ENCODE data around the gene FANK1.
A peak's percentile ranks its signal among the peaks of the same experiment; 100 is the strongest.
"Not testable (repeated sequence)": the region's sequence is repeated elsewhere in the genome, so short reads cannot be mapped to it uniquely, and the experiment has no call there.

Gene FANK1

DNA sequence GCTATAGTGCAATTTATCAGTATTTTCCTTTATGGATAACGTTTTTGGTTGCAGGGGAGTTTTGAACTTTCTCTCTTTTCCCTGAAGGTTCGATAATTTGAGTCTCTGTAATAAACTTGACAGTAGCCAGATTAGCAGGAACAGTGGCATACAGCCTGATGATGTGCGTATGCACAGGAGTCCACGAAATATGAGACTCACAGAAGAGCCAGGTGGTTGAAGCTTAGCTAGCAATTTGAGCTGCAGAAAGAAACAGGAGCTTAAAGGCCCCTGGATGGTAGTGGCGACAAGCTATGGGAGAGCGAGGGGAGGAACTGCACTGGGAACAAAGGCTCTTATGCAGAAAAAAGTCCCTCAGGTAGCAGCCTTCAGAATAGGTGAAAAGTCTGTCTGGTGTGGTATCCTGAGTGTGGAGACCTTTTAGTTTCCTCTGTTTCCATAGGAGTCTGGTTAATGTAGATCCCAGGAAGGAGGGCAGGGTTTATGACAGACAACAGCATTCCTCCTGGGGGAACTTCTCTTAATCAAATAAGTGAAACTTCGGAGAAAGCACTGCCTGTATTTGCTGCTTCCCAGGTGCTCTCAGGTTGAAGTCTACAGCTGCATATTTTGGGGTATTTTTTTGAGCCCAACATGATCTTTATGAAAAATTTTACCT lies 32.7 kb downstream of the FANK1 start:
- DNase-seq (ENCODE audit: low spot score): no peak

DNA sequence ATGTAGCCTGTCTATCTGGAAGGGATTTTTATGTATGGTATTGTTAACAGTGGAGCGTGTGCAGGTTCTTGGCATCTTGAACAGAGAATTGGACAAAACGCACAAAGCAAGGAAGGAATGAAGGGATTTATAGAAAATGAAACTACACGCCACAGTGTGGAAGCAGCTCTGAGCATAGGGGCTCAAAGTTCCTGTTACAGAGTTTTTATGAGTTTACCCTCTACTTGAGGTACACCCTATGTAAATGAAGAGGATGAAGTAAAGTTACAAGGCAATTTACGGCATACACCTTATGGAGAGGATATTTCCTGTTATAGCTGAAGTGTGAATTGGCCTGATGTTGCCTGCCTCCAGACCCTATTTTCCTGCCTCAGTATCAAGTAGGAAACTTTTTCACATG lies 33.3 kb downstream of the FANK1 start:
- no peak for DNase-seq (ENCODE audit: low spot score)

DNA sequence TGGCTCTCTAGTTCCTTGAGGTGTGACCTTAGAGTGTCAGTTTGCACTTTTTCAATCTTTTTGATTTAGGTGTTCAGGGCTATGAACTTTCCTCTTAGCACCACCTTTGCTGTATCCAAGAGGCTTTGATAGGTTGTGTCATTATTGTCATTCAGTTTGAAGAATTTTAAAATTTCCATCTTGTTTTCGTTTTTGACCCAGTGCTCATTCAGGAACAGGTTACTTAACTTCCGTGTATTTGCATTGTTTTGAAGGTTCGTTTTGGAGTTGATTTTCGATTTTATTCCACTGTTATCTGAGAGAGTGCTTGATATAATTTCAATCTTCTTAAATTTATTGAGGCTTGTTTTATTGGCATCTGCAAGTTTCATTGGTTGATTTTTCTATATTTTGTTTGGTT lies 37.3 kb downstream of the FANK1 start:
- no peak for DNase-seq (ENCODE audit: low spot score)

GRCh38 chr10:125936331-125936730 lies 40.0 kb downstream of the FANK1 start:
- no peak for DNase-seq (ENCODE audit: low spot score)

GRCh38 chr10:125940515-125940914 lies 44.2 kb downstream of the FANK1 start:
- DNase-seq (ENCODE audit: low spot score): no peak

- DNase-seq (ENCODE audit: low spot score): no peak
Observed at GRCh38 chr10:125951290-125951689, 54.9 kb downstream of the FANK1 start.

GRCh38 chr10:125953778-125954385 lies 57.5 kb downstream of the FANK1 start:
- DNase-seq (ENCODE audit: low spot score): no peak

DNA sequence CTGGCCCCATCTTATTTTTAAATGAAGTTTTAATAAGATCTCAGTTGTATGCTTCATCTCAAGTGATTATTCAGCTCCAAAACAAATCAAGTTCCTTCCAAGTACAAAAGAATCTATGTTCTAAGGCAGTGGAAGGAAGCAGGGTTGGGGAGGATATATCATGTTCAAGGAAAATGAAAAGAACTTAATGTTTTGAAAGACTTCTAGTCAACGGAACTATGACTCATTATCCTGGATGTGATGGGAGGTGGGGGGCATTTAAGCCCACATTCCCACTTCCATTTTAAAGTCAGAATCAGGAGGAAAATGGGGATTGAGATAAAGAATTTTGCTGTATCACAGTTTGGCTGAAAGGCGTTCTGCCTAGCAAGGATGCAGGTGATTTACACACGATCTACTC lies 59.4 kb downstream of the FANK1 start:
- DNase-seq (ENCODE audit: low spot score): no peak

GRCh38 chr10:125961743-125962142 lies 65.4 kb downstream of the FANK1 start:
- DNase-seq (ENCODE audit: low spot score): no peak

GRCh38 chr10:125962200-125962599 lies 65.8 kb downstream of the FANK1 start:
- DNase-seq (ENCODE audit: low spot score): no peak

DNA sequence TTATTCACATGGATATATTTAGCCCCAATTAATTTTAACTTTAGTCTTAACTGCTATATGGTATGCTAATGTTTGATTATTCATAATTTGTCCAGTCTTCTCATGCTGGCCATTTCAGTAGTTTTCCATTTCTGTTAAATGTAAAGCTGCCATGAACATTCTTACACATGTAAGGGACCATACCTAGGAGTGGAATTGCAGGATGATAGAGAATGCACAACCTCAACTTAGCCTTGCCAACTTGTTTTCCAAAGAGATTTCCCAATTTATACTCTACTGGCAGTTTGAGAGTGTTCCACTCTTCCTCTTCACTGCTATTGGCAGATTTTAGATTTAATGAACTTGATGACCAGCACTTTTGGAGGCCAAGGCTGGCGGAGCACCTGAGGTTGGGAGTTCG lies 68.2 kb downstream of the FANK1 start:
- no peak for DNase-seq (ENCODE audit: low spot score)

- DNase-seq (ENCODE audit: low spot score): no peak
Observed at GRCh38 chr10:125967533-125967932, 71.2 kb downstream of the FANK1 start.

DNA sequence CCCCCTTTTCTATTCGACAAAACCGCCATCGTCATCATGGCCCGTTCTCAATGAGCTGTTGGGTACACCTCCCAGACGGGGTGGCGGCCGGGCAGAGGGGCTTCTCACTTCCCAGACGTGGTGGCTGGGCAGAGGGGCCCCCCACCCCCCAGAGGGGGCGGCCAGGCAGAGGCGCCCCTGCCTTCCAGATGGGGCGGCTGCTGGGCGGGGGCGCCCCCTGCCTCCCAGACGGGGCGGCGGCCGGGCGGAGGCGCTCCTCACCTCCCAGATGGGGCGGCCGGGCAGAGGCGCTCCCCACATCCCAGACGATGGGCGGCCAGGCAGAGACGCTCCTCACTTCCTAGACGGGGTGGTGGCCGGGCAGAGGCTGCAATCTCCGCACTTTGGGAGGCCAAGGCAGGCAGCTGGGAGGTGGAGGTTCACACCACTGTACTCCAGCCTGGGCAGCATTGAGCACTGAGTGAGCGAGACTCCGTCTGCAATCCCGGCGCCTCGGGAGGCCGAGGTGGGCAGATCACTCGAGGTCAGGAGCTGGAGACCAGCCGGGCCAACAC lies 73.8 kb downstream of the FANK1 start:
- not testable (repeated sequence) for DNase-seq (ENCODE audit: low spot score)

DNA sequence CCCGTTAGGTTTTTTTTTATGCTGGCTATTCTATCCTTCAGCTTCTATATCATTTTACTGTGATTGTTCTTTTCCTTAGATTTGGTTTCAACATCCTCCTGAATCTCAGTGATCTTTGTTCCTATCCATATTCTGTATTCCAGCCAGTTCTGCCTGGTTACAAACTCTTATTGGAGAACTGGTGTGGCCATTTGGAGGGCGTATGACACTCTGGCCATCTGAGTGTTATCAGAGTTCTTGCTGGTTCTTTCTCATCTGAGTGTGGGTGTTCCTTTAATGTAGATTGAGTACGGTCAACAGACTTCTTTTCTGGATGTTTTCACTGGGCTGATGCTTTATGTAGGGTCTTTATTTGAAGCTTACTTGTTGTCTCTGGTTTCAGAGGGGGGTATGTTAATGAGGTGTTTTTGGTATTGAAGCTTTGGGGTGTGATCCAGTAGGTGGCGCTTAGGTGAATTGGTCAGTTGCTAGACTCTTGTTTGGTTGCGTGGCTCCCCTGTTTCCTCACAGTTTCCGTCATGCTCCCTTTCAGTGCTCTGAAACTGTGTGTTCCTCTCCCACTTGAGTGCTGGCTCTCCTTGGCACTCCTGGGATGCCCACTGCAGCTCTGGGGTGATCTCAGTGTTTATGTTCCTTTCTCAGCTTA lies 80.7 kb downstream of the FANK1 start:
- no peak for DNase-seq (ENCODE audit: low spot score)

DNA sequence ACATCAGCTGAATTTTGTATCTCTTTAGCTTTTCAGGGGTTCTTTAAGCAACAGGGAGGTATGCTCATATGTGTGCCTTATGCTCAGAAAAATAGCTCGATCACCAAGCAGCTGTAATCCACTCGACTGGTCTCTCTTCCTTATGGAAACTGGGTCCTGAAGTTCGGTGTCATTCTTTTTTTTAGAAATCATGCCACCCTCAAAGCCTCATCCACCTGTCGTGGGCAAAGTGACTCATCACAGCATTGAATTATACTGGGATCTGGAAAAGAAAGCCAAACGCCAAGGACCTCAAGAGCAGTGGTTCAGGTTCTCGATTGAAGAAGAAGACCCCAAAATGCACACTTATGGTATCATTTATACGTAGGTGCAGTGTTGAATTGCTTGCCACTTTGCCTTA lies 83.6 kb downstream of the FANK1 start:
- peak; percentile 19 for DNase-seq (ENCODE audit: low spot score)

GRCh38 chr10:125980521-125981035 lies 84.2 kb downstream of the FANK1 start:
- peak; percentile 16 for DNase-seq (ENCODE audit: low spot score)

DNA sequence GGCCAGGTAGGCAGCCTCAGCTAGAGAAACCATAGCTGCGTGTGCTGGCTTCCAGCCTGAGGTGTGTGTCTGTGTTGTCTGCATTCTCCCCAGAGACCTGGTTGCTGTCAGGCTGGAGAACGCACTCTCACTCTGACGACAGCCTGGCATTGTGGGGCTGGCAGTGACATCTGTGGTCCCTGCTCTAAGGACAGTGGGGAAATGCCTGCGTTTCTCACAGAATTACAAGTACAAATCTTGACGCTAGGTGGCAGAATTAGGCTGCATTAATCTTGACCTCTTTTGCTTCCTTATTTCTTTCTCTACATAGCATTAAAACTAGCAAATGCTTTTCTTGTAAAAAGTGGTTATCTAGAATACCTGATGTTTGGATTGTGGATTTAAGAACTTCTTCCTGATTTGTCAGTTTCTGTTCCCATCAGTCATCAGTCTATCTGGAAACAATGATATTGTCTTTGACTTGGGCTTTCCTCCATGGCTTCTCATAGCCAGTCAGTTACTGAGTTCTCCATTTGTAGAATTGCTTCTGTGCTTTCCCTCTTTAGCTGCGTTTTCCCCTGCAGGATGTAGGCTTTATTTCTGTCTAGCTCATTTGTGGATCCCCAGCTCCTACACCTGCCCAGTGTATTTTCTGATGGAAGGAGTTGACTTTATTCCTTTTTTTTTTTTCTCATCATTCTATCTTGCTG lies 86.0 kb downstream of the FANK1 start:
- DNase-seq (ENCODE audit: low spot score): peak; percentile 79

DNA sequence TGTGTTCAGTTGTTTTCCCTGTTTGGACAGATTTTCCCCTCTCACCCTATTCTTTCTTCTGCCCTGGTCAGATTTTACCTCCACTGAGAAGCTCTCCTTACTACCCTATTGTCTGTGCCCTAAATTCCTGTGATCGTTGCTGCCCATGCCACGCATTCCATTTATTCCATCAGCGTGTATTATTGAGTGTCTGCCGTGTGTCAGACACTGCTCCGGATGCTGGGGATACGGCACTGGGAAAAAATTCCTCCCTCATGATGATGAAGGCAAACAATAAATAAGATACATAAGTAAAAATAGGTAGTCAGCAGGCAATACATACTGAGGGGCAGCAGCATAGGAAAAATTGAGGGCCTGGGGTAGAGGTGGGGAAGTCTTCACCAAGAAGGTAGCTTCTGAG lies 86.8 kb downstream of the FANK1 start:
- peak; percentile 60 for DNase-seq (ENCODE audit: low spot score)

DNA sequence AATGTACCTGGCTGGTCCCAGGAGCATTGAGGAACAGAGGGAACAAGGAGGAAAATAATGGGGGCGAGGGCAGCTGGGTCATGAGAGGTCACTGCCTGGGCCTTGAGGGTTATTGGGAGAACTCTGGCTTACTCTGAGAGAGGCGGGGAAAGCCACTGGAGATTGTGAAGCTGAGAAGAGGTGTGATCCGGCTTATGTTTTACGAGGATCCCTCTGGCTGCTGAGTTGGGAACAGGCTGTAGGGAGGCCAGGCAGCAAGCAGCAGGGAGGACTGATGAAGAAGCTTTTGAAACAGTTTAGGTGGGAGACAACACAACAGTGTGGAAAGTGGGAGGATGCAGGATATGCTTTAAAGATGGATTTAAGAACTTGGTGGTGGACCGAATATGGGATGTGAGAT lies 87.3 kb downstream of the FANK1 start:
- DNase-seq (ENCODE audit: low spot score): no peak

DNA sequence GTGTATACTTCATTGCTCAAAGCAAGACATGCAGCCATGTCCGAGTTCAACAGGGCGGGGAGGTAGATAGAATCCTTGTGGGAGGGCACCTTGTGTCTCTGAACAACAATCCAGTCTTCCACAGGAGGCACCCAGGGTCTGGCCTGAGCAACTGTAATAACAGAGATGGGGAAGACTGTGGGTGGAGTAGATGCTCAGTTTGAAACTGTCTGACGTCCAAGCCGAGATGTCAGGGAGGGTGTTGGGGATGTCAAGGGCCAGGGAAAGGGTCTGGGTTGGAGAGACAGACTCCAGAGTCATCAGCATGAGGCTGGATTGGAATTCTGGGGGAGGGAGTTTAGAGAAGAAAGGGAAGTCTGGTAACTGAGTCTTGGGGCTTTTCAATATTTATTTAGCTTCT lies 88.0 kb downstream of the FANK1 start:
- no peak for DNase-seq (ENCODE audit: low spot score)

DNA sequence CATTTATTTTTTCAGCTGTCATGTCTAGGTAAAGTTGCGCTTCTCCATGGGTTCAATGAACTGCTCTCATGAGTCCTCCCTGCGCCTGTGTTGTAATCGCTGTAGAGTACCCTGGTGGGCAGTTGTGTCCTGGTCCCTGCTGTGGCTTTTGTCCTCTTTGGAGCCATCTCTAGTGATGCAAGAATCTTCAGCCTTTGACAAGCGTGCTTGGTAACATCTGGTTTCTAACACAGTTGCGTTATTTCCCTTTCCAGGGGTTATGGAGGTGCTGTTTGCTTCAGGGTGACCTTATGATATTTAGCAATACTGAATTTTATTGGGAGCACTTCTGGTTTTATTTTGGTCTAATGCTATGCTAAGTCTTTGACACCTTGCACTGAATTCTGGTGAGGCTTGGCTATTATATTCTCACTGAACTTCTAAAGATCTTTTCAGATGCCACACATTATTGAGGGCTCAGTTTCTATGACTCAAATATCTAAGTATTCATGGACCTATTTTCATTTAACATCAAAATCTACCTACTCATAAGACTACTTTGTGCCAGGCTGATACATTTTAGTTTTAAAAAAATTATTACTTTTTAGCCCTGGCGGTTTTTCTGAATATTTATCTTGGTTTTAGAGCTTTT lies 88.6 kb downstream of the FANK1 start:
- no peak for DNase-seq (ENCODE audit: low spot score)

All from kidney tubule cell (primary cell).